HUES6 (cell line): ENCODE results near the gene MAD1L1.

Source experiments
- H3K27ac ChIP-seq: 2 replicates; pipeline ENCODE4 v1.7.0; 2013; ENCODE audit warnings: low read depth, mild to moderate bottlenecking, low read length, inconsistent platforms
- H3K27me3 ChIP-seq: 2 replicates; pipeline ENCODE4 v1.6.1; 2013; ENCODE audit warnings: low read length; ENCODE audit not compliant: control insufficient read depth, insufficient read depth
- H3K36me3 ChIP-seq: 2 replicates; pipeline ENCODE4 v1.6.1; 2013; ENCODE audit warnings: low read length; ENCODE audit not compliant: control insufficient read depth, insufficient read depth
- H3K4me1 ChIP-seq: 2 replicates; pipeline ENCODE4 v1.6.1; 2013; ENCODE audit warnings: low read length; ENCODE audit not compliant: control insufficient read depth, insufficient read depth
- H3K4me3 ChIP-seq: 2 replicates; pipeline ENCODE4 v1.5.1; 2013; ENCODE audit warnings: low read depth, low read length
- H3K9ac ChIP-seq: one replicate; pipeline ENCODE4 v1.6.1; 2013; ENCODE audit warnings: mild to moderate bottlenecking, low read length
- H3K9me3 ChIP-seq: 2 replicates; pipeline ENCODE4 v1.6.1; 2013; ENCODE audit warnings: low read depth, low read length; ENCODE audit not compliant: control insufficient read depth, insufficient read depth

The MAD1L1 gene

GRCh38 chr7:2217206-2217605, 15.5 kb downstream of the MAD1L1 start:
- H3K27me3 ChIP-seq = no peaks in the 10 kb centered on the region
- no peaks in the 10 kb centered on the region for H3K9me3 ChIP-seq
- H3K27ac ChIP-seq = no peak overlapping the region
- H3K4me1 ChIP-seq = no peaks in the 10 kb centered on the region
- H3K9ac ChIP-seq = no peak overlapping the region
- H3K4me3 ChIP-seq = no peak overlapping the region
- peaks cover 92% of the 10 kb centered on the region for H3K36me3 ChIP-seq

DNA sequence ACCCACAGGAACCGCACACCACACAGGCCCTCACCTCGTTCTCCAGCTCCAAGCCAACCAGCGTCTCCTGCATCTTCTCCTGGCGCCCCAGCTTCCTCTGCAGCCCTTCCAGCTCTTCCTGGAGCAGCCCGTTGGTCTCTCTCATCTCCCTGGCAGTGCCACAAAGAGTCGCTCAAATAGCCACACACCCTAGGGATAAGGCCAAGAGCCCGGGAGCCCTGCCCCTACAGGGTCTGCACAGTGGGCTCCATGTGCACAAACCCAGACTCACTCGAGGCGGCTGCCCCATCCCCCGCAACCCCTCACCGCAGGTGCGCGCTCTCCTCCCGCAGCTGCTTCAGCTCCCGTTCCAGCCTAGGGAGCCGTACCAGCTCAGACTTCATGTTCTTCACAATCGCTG, 16.9 kb downstream of the MAD1L1 start:
- no peaks in the 10 kb centered on the region for H3K4me1 ChIP-seq
- H3K4me3 ChIP-seq = no peak overlapping the region
- no peak overlapping the region for H3K9ac ChIP-seq
- no peaks in the 10 kb centered on the region for H3K27me3 ChIP-seq
- H3K36me3 ChIP-seq = peaks cover 93% of the 10 kb centered on the region
- no peak overlapping the region for H3K27ac ChIP-seq
- no peaks in the 10 kb centered on the region for H3K9me3 ChIP-seq

DNA sequence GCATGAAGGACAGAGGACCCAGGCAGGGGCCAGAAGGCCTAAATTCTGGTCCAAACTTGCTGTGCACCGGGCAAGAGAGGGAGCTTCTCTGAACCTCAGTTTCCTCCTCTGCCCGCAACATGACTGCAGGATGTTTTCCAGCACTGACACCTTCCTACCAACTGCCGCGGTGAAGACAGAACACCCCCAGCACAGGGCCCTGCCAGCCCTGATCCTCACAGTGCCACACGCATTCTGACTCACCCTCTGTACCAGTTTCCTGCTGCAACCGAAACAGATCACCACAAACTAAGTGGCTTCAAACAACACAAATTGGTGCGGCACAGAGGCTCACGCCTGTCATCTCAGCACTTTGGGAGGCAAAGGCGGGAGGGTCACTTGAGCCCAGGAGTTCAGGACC, 18.1 kb downstream of the MAD1L1 start:
- no peak overlapping the region for H3K9ac ChIP-seq
- no peak overlapping the region for H3K27ac ChIP-seq
- no peaks in the 10 kb centered on the region for H3K27me3 ChIP-seq
- H3K9me3 ChIP-seq = no peaks in the 10 kb centered on the region
- peaks cover 91% of the 10 kb centered on the region for H3K36me3 ChIP-seq
- H3K4me1 ChIP-seq = no peaks in the 10 kb centered on the region
- H3K4me3 ChIP-seq = no peak overlapping the region

- no peaks in the 10 kb centered on the region for H3K27me3 ChIP-seq
- H3K27ac ChIP-seq = no peak overlapping the region
- no peak overlapping the region for H3K4me3 ChIP-seq
- no peaks in the 10 kb centered on the region for H3K9me3 ChIP-seq
- peaks cover 87% of the 10 kb centered on the region for H3K36me3 ChIP-seq
- H3K4me1 ChIP-seq = no peaks in the 10 kb centered on the region
- no peak overlapping the region for H3K9ac ChIP-seq
Observed at GRCh38 chr7:2213551-2214215, 19.1 kb downstream of the MAD1L1 start.

- Histone ChIP-seq H3K9ac (no peak overlapping the region), H3K4me3 (no peak overlapping the region), H3K4me1 (no peaks in the 10 kb centered on the region), H3K36me3 (peaks cover 88% of the 10 kb centered on the region), H3K27ac (no peak overlapping the region), H3K27me3 (no peaks in the 10 kb centered on the region), H3K9me3 (no peaks in the 10 kb centered on the region)
Observed at GRCh38 chr7:2212906-2213305, 19.8 kb downstream of the MAD1L1 start.

DNA sequence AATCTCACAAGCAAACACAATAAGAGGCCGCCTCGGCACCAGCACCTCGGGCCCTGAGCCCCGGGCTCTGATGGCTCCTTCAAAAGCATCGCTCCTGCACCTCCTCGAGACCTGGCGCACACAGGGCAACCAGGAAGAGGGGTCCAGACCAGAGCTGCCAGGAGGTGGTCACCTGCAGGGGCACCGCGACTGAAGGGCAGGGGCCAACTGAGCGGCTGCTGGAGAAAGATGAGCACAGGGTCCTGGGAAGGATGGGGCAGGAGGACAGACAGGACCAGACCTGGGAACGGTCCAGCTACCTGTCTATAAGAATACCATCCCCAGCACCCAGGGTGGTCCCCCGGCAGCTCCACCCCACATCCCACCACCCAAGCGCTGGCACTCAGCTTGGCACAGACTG, 20.8 kb downstream of the MAD1L1 start:
- Histone ChIP-seq H3K4me3 (no peak overlapping the region), H3K9ac (no peak overlapping the region), H3K27me3 (no peaks in the 10 kb centered on the region), H3K36me3 (peaks cover 87% of the 10 kb centered on the region), H3K27ac (no peak overlapping the region), H3K9me3 (no peaks in the 10 kb centered on the region), H3K4me1 (no peaks in the 10 kb centered on the region)

DNA sequence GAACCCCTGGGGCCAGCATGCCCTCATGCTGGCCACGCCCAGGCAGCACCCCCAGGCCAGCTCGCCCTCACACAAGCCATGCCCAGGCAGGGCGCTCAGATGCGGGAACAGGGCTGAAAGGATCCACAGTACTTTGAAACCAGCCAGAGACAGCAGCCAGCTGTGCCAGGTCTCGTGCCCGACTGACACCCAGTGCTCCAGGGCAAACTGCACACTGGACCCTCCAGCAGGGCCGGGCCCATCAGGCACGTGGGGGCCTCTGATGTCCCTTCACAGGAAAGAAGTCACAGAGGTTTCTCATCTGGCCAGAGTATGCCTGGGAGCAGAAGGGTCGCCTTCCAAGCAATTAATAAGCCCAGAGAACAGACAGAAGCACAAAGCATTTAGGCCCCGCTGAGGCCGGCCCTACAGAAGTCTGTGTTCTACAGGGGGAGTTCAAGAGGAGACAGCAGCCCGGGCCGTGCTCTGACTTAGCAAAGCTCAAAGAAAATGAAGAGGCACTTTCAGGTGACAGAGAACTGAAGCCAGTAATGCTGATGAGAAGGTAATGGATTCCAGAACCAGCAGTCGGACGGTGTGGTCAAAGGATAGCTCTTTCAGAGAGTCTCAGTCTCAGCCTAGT, 21.4 kb downstream of the MAD1L1 start:
- Histone ChIP-seq H3K27ac (no peak overlapping the region), H3K9me3 (no peaks in the 10 kb centered on the region), H3K4me1 (no peaks in the 10 kb centered on the region), H3K36me3 (peaks cover 83% of the 10 kb centered on the region), H3K27me3 (no peaks in the 10 kb centered on the region), H3K4me3 (no peak overlapping the region), H3K9ac (no peak overlapping the region)

DNA sequence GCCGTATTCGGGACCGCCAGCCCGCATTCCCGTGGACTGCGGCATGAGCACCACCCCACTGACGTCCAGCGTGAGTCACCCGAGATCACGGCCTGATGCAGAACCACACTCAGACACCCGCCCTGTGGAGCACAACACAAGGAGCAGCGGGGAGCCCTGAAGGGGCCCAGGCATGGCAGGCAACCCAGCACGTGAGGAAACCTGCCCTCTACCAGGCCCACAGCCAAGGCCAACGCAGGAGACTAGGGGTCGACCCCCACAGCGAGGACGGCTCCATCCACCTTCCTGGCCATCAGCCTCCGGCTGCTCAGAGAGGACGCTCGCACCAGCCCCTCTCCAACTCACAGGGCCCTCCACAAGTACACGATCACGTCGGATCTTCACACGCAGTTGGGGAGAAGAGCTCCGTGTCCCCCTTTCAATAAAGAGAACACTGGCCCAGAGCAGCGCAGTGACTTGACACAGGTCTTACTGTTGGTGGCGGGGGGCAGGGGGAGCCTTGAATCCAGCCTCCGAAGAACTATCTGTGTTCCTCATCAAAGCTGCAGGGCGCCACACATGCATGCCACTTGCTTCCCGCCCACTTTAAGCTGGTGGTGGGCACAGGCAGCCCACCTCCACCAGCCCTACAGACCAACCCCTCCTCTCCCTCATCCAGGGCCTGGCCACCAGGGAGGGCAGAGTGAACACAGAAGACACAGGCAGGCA, 22.0 kb downstream of the MAD1L1 start:
- Histone ChIP-seq H3K36me3 (peaks cover 80% of the 10 kb centered on the region), H3K27ac (no peak overlapping the region), H3K4me3 (no peak overlapping the region), H3K9ac (no peak overlapping the region), H3K27me3 (no peaks in the 10 kb centered on the region), H3K9me3 (no peaks in the 10 kb centered on the region), H3K4me1 (no peaks in the 10 kb centered on the region)

DNA sequence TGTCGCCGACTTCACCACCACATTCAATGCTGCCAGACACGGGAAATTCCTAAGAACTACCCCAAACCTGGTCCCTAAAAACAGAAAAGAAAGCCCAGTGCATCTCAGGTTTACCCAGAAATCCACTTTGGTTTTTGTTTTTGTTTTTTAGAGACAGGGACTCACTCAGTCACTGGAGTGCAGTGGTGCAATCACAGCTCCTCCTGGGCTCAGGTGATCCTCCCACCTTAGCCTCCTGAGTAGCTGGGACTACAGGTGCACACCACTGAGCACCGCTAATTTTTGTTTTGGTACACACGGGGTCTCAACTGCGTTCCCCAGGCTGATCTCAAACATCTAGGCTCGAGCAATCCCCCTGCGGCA, 22.8 kb downstream of the MAD1L1 start:
- no peaks in the 10 kb centered on the region for H3K4me1 ChIP-seq
- H3K4me3 ChIP-seq = no peak overlapping the region
- no peak overlapping the region for H3K27ac ChIP-seq
- peaks cover 74% of the 10 kb centered on the region for H3K36me3 ChIP-seq
- no peaks in the 10 kb centered on the region for H3K27me3 ChIP-seq
- H3K9ac ChIP-seq = no peak overlapping the region
- H3K9me3 ChIP-seq = no peaks in the 10 kb centered on the region

GRCh38 chr7:2209146-2209960, 23.4 kb downstream of the MAD1L1 start:
- Histone ChIP-seq H3K9ac (no peak overlapping the region), H3K27me3 (no peaks in the 10 kb centered on the region), H3K4me3 (no peak overlapping the region), H3K4me1 (no peaks in the 10 kb centered on the region), H3K9me3 (no peaks in the 10 kb centered on the region), H3K27ac (no peak overlapping the region), H3K36me3 (peaks cover 70% of the 10 kb centered on the region)

DNA sequence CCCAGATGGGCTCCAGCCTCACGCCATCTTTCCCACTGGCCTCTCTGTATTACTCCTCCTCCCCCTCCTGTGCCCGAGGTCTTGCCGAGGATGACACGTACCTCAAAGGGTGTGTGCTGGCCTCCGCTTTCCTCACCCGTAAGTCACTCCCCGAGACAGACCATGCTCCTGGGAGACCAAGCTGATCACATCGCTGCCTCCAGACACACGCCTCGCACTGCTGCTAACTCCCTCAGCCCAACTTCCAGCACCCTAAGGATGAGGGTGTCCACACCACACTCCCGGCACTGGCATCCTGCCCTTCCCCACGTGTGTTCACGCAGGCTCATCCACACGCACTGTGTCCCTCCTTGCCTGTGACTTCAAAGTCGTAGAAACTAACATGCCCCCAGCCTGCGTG, 24.0 kb downstream of the MAD1L1 start:
- Histone ChIP-seq H3K4me3 (no peak overlapping the region), H3K27ac (no peak overlapping the region), H3K9ac (no peak overlapping the region), H3K27me3 (no peaks in the 10 kb centered on the region), H3K36me3 (peaks cover 69% of the 10 kb centered on the region), H3K9me3 (no peaks in the 10 kb centered on the region), H3K4me1 (no peaks in the 10 kb centered on the region)
